Astrocyte of the spinal cord (primary cell): ENCODE data around the gene AP3M1.
"Not testable (repeated sequence)": the region's sequence is repeated elsewhere in the genome, so short reads cannot be mapped to it uniquely, and the experiment has no call there.

Experiments
- DNase-seq: peaks from one replicate; pipeline ENCODE4 v3.0.0; 2011; ENCODE audit warnings: low read depth, low spot score
- H3K4me3 ChIP-seq: 2 replicates; pipeline ENCODE4 v1.5.1; 2011; ENCODE audit warnings: low read depth, mild to moderate bottlenecking, low read length, moderate library complexity
- in situ Hi-C: cut with HindIII; loops from 2 replicates; pipeline ENCODE4 v1.10.0; 2017; ENCODE audit warnings: low sequenced_read_pairs
- TF ChIP-seq, protein P1 (sequence below): IDR thresholded peaks from 2 replicates; pipeline ENCODE4 v1.5.1; 2012; ENCODE audit warnings: low read depth, mild to moderate bottlenecking, low read length, inconsistent platforms

The AP3M1 gene, protein sequence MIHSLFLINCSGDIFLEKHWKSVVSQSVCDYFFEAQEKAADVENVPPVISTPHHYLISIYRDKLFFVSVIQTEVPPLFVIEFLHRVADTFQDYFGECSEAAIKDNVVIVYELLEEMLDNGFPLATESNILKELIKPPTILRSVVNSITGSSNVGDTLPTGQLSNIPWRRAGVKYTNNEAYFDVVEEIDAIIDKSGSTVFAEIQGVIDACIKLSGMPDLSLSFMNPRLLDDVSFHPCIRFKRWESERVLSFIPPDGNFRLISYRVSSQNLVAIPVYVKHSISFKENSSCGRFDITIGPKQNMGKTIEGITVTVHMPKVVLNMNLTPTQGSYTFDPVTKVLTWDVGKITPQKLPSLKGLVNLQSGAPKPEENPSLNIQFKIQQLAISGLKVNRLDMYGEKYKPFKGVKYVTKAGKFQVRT

DNA sequence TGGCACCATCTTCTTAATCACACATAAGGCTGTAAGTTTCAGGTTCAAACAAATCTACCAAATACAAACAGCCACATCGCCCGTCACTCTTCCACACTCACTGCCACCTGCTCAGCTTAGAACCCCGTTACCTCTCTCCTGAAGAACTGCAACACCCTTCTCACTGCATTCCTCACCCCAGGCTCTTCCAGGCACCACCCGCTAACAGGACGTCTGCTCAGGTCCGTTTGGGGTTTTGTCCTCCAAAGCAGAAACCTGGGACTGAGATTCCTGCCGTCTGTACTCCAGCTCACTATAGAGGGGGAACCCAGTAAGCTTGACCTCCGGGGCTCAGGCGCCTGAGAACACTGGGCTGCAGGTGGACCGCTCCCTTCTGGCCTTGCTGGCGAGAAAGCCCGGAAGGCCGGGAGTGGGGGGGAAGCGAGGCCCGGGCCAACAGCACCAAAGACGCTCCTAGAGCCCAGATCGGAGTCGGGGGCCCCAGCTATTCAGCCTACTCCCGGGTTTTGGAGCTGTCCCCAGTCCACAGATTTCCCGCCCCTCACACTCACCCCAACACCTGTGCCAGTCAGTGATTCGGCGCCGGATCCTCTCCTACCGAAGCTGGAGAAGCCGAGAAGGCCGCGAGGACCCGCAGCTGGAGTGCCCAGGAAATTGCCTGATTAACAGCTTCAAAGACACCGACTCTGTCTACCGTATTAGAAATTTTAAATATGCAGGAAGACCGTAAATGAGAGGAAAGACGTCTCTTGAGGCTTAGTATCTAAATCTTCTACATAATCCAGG is at the start of gene AP3M1:
Gene AP3M1, minus strand, starts transcription at position 625 of the 786 bp plus-strand sequence. CDS start 12,449 bp downstream, outside the sequence.
- in situ Hi-C loops: no loop called here
- TF ChIP-seq, protein P1, sequence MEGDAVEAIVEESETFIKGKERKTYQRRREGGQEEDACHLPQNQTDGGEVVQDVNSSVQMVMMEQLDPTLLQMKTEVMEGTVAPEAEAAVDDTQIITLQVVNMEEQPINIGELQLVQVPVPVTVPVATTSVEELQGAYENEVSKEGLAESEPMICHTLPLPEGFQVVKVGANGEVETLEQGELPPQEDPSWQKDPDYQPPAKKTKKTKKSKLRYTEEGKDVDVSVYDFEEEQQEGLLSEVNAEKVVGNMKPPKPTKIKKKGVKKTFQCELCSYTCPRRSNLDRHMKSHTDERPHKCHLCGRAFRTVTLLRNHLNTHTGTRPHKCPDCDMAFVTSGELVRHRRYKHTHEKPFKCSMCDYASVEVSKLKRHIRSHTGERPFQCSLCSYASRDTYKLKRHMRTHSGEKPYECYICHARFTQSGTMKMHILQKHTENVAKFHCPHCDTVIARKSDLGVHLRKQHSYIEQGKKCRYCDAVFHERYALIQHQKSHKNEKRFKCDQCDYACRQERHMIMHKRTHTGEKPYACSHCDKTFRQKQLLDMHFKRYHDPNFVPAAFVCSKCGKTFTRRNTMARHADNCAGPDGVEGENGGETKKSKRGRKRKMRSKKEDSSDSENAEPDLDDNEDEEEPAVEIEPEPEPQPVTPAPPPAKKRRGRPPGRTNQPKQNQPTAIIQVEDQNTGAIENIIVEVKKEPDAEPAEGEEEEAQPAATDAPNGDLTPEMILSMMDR: no peak
- no peak for DNase-seq
- H3K4me3 ChIP-seq: peak within 1 kb of the TSS; percentile 87

DNA sequence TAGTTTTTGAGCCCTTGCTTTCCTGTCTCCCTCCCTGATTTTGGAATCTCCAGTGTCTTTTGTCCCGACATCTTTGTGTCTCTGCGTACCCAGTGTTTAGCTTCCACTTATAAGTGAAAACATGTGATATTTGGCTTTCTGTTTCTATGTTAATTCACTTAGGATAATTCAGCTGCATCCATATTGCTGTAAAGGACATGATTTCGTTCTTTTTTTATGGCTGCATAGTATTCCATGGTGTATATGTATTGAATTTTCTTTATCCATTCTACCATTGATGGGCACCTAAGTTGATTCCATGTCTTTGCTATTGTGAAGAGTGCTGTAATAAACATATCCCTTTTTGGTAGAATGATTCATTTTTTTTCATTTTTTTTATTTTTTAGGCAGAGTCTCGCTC is 48.7 kb upstream of the AP3M1 start:
- in situ Hi-C loops: no loop called here
- TF ChIP-seq, protein P1: no peak
- DNase-seq: no peak
- no peak overlapping the region for H3K4me3 ChIP-seq

DNA sequence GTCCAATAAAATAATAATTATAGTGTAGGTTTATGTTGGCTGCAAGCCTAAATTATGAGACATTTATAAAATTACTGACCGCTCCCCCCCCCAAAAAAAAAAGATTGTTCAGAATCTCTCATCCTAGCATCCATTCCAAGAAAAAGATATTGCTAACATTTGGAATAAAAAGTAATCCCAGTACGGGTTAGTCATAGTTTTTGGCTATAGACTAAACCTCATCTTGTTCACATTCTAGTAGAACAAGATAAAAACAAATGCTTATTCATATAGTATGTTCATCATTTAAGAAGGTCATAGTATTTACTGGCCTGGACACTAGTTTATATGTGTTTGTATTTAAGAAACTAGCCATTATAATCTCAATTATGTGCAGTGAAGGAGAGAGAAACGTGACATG is 44.4 kb upstream of the AP3M1 start:
- in situ Hi-C loops: no loop called here
- TF ChIP-seq, protein P1: no peak
- no peak for DNase-seq
- H3K4me3 ChIP-seq: no peak overlapping the region

DNA sequence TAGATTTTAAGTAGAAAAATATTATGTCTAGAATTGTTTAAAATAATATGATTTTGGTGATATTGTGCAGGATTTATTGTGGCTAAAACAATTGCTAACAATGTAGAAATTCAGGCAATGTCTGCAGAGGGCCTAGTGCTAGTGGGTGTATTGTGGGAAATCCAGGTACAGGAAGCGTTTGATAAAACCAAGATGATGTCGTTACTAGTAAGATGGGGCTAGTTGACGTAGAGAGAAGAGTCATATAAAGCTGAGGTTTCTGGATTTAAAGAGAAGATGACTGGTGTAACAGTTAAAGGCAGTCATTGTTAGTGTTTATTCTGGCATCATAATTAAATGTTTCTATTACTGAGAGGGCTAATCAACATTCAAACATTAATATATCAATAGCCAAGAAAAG is 43.9 kb upstream of the AP3M1 start:
- in situ Hi-C loops: no loop called here
- TF ChIP-seq, protein P1: no peak
- peak; percentile 44 for DNase-seq
- no peak overlapping the region for H3K4me3 ChIP-seq

DNA sequence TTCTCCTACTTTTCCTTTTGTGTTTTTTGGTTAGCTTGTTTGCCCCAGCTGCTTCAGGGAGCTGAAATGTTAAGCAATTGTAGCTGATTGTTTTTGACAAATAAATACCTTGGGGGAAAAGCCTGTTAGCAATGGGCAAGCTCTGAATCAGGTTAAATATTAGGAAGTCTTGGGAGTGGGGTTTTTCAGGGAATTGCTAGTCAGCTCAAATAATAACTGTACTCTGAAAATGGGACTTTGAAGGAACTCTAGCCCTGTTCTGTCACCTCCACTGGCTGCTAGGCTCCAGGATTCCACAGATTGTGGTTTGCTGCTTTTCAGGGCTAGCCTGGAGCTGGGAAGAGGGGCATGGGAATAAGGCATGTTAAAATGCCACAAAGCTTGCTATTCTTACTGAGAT is 39.9 kb upstream of the AP3M1 start:
- TF ChIP-seq, protein P1: no peak
- H3K4me3 ChIP-seq: no peak overlapping the region
- in situ Hi-C loops: no loop called here
- DNase-seq: no peak

DNA sequence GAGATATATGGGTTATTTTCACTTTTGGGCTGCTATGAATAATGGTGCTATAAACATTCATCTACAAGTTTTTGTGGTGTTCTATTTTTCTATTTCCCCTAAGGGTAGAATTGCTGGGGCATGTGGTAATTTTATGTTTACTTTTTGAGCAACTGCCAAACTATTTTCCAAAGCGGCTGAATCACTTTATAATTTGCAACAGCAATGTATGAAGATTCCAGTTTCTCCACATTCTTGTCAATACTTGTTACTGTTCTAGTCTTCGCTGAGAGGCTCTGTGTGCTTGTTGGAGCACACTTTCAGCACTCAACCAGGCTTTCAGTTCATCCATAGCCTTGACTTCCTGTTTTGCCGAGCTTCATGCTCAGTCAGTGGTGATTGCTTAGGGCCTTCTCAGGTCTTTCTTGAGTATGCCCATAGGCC is 39.4 kb upstream of the AP3M1 start:
- H3K4me3 ChIP-seq: no peak overlapping the region
- in situ Hi-C loops: no loop called here
- DNase-seq: peak; percentile 88
- TF ChIP-seq, protein P1: no peak

DNA sequence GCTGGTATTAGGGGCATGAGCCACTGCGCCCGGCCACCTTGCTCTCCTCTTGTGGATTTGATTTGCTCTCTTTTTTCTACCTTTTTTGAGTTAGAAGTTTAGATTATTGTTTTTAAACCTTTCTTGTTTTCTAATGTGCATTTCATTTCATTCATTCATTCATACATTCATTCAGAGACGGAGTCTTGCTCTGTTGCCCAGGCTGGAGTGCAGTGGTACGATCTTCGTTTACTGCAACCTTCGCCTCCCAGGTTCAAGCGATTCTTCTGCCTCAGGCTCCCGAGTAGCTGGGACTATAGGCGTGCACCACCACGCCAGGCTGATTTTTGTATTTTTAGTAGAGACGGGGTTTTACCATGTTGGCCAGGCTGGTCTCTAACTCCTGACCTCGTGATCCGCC is 38.0 kb upstream of the AP3M1 start:
- DNase-seq, H3K4me3 ChIP-seq, in situ Hi-C loops: not testable (repeated sequence)
